Measurements from ENCODE around the gene EPB41L4B. TPM values are rescaled to one million over a fixed set of nuclear protein-coding genes. Genes with fewer than 3 reads are reported as not detected.

Gene EPB41L4B
- total and polyA plus RNA-seq, 2 of the 4 experiments (the other 2 are of a cell fraction): 0.36 to 0.54 TPM

DNA sequence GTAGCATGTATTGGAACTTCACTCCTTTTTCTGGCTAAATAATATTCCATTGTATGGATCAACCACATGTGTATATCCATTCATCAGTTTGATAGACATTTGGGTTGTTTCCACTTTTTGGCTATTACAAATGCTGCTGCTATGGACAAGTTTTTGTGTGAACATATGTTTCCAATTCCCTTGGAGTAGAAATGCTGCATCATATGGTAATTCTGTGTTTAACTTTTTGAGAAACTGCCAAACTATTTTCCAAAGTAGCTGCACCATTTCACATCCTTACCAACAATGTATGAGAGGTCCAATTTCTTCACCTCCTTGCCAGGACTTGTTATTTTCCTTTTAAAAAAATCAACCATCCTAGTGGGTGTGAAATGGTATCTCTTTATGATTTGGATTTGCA, 162.2 kb downstream of the EPB41L4B start:
- no peak overlapping the region for H3K18ac ChIP-seq (ENCODE audit: low read depth, low read length)
- H4K5ac ChIP-seq (ENCODE audit: low read depth, low read length): no peak overlapping the region
- no peak overlapping the region for H4K8ac ChIP-seq (ENCODE audit: low read depth in 2 of 2, low read length in 2 of 2)
- in situ Hi-C loops (cut with MboI; ENCODE audit: low sequenced_read_pairs): no loop called here
- ATAC-seq (ENCODE audit: low read depth) (no peak), DNase-seq (no peak)
- no peak overlapping the region for H2BK15ac ChIP-seq (ENCODE audit: low read depth, low read length)
- no peaks in the 10 kb centered on the region for H4K20me1 ChIP-seq (ENCODE audit: insufficient read depth, low read length)
- no TSS peak for BruUV-seq (replicated peaks)
- no peak overlapping the region for H2AK5ac ChIP-seq (ENCODE audit: low read depth, low read length)
- H3K23ac ChIP-seq (ENCODE audit: low read depth, low read length): no peak overlapping the region
- CTCF ChIA-PET: no interaction called here
- no peak overlapping the region for H3K27ac ChIP-seq (ENCODE audit: insufficient read depth, low read length)
- dilution Hi-C loops (cut with HindIII; ENCODE audit: low sequenced_read_pairs, unreplicated experiment): no loop called here
- H3K4ac ChIP-seq (ENCODE audit: low read depth, low read length): no peak overlapping the region
- no peak overlapping the region for H3K56ac ChIP-seq (ENCODE audit: extremely low read depth, insufficient read depth, low read length)
- H3K9me1 ChIP-seq (ENCODE audit: insufficient read depth, low read length): no peaks in the 10 kb centered on the region
- intact Hi-C loops (cut with micrococcal nuclease): no loop called here
- no peak overlapping the region for H2AFZ ChIP-seq (replicated peaks; ENCODE audit: low read length, poor library complexity)
- H4K91ac ChIP-seq (ENCODE audit: insufficient read depth, low read depth, low read length): no peak overlapping the region
- H2BK20ac ChIP-seq (ENCODE audit: low read depth, low read length): no peak overlapping the region
- peaks cover 4% of the 10 kb centered on the region for H3K9me3 ChIP-seq (ENCODE audit: control insufficient read depth, insufficient read depth, low read length)
- no peak overlapping the region for H2BK5ac ChIP-seq (ENCODE audit: low read depth, low read length, poor library complexity, severe bottlenecking)
- no peaks in the 10 kb centered on the region for H3K79me1 ChIP-seq (ENCODE audit: low read depth in 1 of 2, low read length in 2 of 2)
- no peak overlapping the region for H3K14ac ChIP-seq (replicated peaks; ENCODE audit: low read depth, low read length)
- H3K4me1 ChIP-seq (ENCODE audit: control insufficient read depth, insufficient read depth, low read length): no peaks in the 10 kb centered on the region
- POLR2A ChIA-PET (ENCODE audit: unreplicated experiment): no interaction called here
- H3K4me2 ChIP-seq (ENCODE audit: low read depth, low read length): no peak overlapping the region
- H2BK120ac ChIP-seq (ENCODE audit: low read depth, low read length): no peak overlapping the region
- H3K9ac ChIP-seq (ENCODE audit: low read depth, low read length): no peak overlapping the region
- H2AK9ac ChIP-seq (replicated peaks; ENCODE audit: low read depth, low read length, poor library complexity): no peak overlapping the region
- no peaks in the 10 kb centered on the region for H3K36me3 ChIP-seq (ENCODE audit: control insufficient read depth, insufficient read depth, low read length)
- TF ChIP-seq, protein P1, sequence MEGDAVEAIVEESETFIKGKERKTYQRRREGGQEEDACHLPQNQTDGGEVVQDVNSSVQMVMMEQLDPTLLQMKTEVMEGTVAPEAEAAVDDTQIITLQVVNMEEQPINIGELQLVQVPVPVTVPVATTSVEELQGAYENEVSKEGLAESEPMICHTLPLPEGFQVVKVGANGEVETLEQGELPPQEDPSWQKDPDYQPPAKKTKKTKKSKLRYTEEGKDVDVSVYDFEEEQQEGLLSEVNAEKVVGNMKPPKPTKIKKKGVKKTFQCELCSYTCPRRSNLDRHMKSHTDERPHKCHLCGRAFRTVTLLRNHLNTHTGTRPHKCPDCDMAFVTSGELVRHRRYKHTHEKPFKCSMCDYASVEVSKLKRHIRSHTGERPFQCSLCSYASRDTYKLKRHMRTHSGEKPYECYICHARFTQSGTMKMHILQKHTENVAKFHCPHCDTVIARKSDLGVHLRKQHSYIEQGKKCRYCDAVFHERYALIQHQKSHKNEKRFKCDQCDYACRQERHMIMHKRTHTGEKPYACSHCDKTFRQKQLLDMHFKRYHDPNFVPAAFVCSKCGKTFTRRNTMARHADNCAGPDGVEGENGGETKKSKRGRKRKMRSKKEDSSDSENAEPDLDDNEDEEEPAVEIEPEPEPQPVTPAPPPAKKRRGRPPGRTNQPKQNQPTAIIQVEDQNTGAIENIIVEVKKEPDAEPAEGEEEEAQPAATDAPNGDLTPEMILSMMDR (conservative IDR thresholded peaks at IDR 0.05; ENCODE audit: low read depth, low read length): no peak
- no peak for TF ChIP-seq RFX5 (IDR thresholded peaks at IDR 0.05; ENCODE audit: low read depth, low read length)
- TF ChIP-seq, protein P2, sequence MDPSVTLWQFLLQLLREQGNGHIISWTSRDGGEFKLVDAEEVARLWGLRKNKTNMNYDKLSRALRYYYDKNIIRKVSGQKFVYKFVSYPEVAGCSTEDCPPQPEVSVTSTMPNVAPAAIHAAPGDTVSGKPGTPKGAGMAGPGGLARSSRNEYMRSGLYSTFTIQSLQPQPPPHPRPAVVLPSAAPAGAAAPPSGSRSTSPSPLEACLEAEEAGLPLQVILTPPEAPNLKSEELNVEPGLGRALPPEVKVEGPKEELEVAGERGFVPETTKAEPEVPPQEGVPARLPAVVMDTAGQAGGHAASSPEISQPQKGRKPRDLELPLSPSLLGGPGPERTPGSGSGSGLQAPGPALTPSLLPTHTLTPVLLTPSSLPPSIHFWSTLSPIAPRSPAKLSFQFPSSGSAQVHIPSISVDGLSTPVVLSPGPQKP (IDR thresholded peaks at IDR 0.05; ENCODE audit: borderline replicate concordance, low read depth, low read length): no peak
- no peak for TF ChIP-seq POLR2A (IDR thresholded peaks at IDR 0.05; ENCODE audit: low read depth, low read length)
- no peak for TF ChIP-seq MAFK (IDR thresholded peaks at IDR 0.05; ENCODE audit: low read depth, low read length)
- H3K27me3 ChIP-seq (ENCODE audit: control insufficient read depth, insufficient read depth, low read length): peaks cover 14% of the 10 kb centered on the region
- no peak overlapping the region for H3K4me3 ChIP-seq (ENCODE audit: insufficient read depth, low read depth, low read length)

All from IMR-90 (cell line).